Right cardiac atrium (tissue), 5 donors: Measurements from ENCODE around the gene SYT2. TPM values are rescaled to one million over a fixed set of nuclear protein-coding genes. Genes with fewer than 3 reads are reported as not detected.

Experiments used
- ATAC-seq, 2 donors: fragments of 200-7000 bp; cut with Tn5 transposase; one replicate each; pipeline versions ENCODE4 v1.8.0 to v1.9.1; 2020; ENCODE audit warnings: moderate library complexity in 2 of 2, mild to moderate bottlenecking in 1 of 2
- DNase-seq, 3 donors: peaks; one replicate each; pipeline ENCODE4 v3.0.0-alpha.2; 2020
- H3K27ac ChIP-seq: one replicate; pipeline ENCODE4 v1.5.1; 2013; ENCODE audit warnings: mild to moderate bottlenecking, low read length, control low read depth, moderate library complexity
- H3K27me3 ChIP-seq: one replicate; pipeline ENCODE4 v1.6.1; 2013; ENCODE audit not compliant: control insufficient read depth, insufficient read depth
- H3K4me1 ChIP-seq: one replicate; pipeline ENCODE4 v1.6.1; 2013; ENCODE audit warnings: low read length; ENCODE audit not compliant: control insufficient read depth, insufficient read depth
- H3K4me3 ChIP-seq: one replicate; pipeline ENCODE4 v1.5.1; 2013; ENCODE audit warnings: low read length, control low read depth
- H3K9me3 ChIP-seq: one replicate; pipeline ENCODE4 v1.6.1; 2013; ENCODE audit warnings: low read length; ENCODE audit not compliant: control insufficient read depth
- WGBS: extraction: QIAGEN DNeasy Blood & Tissue Kit; methylation state at CpG from one replicate; pipeline ENCODE4 v1.1.7; 2013; 5-methylcytosine and 5-hydroxymethylcytosine counted together
- intact Hi-C, 4 donors: fragments of 100-400 bp; cut with DNase I; formaldehyde crosslinking; loops; one replicate each; pipeline versions ENCODE4 v1.11.0 to v1.14.0; 2022 to 2023
- polyA plus RNA-seq: library from polyadenylated mRNA; stranded (reverse); fragments of 200-250 nt; gene quantifications from one replicate; pipeline ENCODE4 v1.2.3, GENCODE V29; 2013
- total RNA-seq, 4 donors: library from RNA; stranded (reverse); fragmentation: NEBNext Ultra II Directional; extraction: Animal tissue kit (Norgen Biotek cat#: 25700); gene quantifications; one replicate each; pipeline ENCODE4 v1.2.1, GENCODE V29; 2021
- donor health status: healthy with polysubstance abuse.
- donor health status: DM: no; HTN: yes; CAD: no.
- donor health status: DM: no; HTN: no; CAD: no.
- donor health status: DM: no; HTN: yes; CAD: no; lungs with severe emphysema.
- donor health status: DM: yes; HTN: yes; CAD: no.

Gene SYT2
- total and polyA plus RNA-seq, 5 donors: 0.02 TPM; not detected in 4

DNA sequence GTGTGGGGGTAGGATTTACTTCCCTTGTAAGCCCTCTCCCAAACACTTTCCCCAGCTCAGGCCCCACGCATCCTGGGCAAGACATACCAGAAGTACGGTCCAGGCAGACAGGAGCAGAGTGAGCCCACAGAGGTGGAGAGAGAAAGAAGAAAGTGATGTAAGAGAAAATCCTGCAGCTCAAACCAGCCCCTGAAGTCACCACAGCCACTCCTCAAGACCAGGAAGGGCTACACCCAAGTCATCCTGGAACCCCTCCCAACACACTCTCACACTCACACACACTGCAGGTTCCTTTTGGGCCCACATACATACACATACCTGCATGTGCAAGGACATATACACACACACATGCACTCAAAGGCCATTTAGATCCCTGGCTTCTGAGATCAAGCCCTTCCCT is 106.8 kb downstream of the SYT2 start:
- intact Hi-C loops: no loop called here
- ATAC-seq: no peak
- no peak for DNase-seq
- H3K27ac ChIP-seq: no peak overlapping the region
- no peaks in the 10 kb centered on the region for H3K27me3 ChIP-seq
- no peaks in the 10 kb centered on the region for H3K4me1 ChIP-seq
- no peak overlapping the region for H3K4me3 ChIP-seq
- 94% methylated on average over 2 of the region's 2 CpGs for WGBS
- H3K9me3 ChIP-seq: no peaks in the 10 kb centered on the region

DNA sequence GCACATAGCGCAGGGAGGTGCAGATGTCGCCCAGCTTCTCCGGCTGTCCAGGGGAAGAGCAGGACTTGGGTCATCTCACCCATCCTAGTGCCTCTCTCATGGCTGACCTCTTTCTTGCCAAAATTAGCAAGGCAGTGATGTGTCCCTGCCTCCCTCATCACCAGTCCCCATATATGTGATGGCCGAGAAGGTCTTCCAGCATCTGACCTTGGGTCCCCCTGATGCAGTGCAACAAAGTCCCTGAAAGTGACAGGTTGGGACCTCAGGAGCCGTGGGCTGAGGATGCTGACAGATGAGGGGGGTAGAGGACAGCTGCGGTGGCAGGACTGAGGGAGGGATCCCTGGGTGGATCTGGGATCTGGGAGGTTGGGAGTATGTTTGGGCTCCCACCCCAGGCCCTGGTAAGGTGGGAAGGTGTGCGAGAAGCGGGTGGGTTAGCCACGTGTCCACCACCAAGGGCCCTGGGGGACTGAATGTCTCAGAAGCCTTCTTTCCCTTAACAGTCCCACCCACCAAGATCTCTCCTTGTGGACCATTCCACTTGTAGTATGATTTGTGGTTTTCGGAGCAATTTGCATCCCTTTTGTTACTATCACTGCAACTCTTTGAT is 109.7 kb downstream of the SYT2 start:
- intact Hi-C loops: no loop called here
- H3K27me3 ChIP-seq: no peaks in the 10 kb centered on the region
- peak in 1 of 2 donors; percentile 5 for ATAC-seq
- no peak overlapping the region for H3K27ac ChIP-seq
- no peak for DNase-seq
- no peaks in the 10 kb centered on the region for H3K4me1 ChIP-seq
- WGBS: 88% methylated on average over 10 of the region's 10 CpGs
- no peaks in the 10 kb centered on the region for H3K9me3 ChIP-seq
- H3K4me3 ChIP-seq: no peak overlapping the region

DNA sequence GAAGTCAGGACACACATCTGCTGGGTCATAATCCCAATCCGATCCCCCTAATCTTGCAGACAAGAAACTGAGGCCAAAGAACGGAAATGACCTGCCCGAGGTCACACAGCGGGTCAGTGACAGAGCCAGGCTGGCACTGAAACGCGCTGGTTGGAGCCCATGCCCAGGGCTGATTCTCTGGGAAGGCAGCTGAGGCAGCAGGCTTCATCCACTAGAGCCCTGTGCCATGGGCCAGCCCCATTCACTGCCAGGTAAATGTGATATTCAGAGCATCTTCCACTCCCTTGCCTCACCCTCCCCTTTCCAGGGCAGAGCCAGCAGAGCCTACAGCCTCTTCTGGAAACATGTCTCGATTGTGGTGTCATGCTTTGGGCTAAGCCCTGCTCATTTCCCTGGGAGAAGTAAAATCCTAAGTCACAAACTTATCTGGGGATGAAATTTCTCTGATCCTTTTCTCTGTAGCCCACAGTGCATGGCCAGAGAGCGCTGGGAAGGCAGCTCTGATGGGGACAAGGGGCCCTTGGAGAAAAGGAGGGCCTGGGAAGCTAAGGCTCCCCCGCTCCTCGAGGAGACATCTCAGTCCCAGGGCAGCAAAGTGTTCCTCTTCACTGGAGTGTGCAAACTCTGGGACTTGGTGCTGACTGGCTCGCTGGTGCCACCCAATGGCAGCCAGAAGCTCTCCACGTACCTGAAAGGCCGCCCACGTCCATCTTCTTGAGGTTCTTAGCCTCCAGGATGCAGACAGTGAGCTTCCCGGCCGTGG is 110.4 kb downstream of the SYT2 start:
- 49% methylated on average over 16 of the region's 16 CpGs for WGBS
- DNase-seq (peak; percentile 59 to 86 (median 77)), ATAC-seq (peak; percentile 70 to 82)
- H3K27ac ChIP-seq: peak overlapping the region; percentile 23
- intact Hi-C loops: loop anchor here in 1 of 4 donors (10.0 kb wide), 1 partner anchor 255 kb away; the partner anchor contains the start of genes PPP1R12B and UBE2T
- no peak overlapping the region for H3K4me3 ChIP-seq
- H3K4me1 ChIP-seq: no peaks in the 10 kb centered on the region
- H3K9me3 ChIP-seq: no peaks in the 10 kb centered on the region
- no peaks in the 10 kb centered on the region for H3K27me3 ChIP-seq

DNA sequence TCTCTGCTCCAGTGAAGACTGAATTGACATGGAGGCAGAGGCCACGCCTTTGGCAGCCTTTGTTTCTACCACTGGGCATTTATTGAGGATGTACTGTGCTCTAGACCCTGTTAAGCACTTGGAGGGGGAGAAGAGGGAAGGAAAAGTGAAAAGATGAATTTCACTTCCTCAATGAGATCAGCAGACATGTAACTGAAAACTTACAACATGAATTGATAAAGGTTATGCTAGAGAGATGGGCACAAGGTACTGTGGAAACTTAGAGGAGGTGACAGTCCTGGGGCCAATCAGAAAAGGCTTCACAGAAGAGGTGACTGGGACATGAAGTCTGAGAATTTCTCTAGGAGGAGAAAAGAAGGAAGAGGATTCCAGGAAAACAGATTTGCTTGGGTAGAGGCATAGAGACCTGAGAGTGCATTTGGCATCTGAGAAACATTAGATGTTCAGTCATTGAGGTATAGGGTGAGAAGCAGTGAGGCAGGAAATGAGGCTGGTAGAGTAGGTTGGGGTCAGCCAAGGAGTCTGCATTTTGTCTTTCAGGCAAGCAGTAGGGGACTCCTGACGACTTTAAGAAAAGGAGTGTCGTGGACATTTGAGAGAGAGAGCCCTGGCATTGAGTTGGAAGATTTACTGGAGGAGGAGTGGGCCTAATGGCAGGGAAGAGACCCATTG is 113.0 kb downstream of the SYT2 start:
- intact Hi-C loops: loop anchor here in 1 of 4 donors (10.0 kb wide), 1 partner anchor 252 kb away; the partner anchor contains the start of genes PPP1R12B and UBE2T
- ATAC-seq (no peak), DNase-seq (no peak)
- no peaks in the 10 kb centered on the region for H3K27me3 ChIP-seq
- H3K4me3 ChIP-seq: no peak overlapping the region
- H3K27ac ChIP-seq: no peak overlapping the region
- 96% methylated on average over 3 of the region's 3 CpGs for WGBS
- no peaks in the 10 kb centered on the region for H3K9me3 ChIP-seq
- H3K4me1 ChIP-seq: peaks cover 4% of the 10 kb centered on the region

DNA sequence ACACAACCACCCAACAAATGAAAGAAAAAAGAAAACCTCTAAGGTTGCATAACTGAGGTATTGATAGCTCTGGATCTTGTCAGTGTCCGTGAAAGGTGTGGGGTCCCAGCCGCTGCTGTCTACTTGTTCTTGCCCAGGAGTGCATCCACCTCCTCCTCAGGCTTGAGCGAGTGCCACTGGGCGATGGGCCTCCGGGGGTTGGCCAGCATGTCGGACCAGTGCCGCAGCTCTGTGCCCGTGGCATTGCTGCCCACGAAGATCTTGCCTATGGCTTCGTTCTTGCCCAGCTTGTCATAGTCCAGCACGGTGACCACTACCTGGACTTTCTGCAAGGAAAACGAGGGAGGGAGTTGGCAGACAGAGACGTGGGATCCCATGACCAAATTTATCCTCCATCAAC is 113.6 kb downstream of the SYT2 start:
- no peaks in the 10 kb centered on the region for H3K9me3 ChIP-seq
- intact Hi-C loops: loop anchor here in 1 of 4 donors (10.0 kb wide), 1 partner anchor 252 kb away; the partner anchor contains the start of genes PPP1R12B and UBE2T
- H3K4me1 ChIP-seq: peaks cover 4% of the 10 kb centered on the region

DNA sequence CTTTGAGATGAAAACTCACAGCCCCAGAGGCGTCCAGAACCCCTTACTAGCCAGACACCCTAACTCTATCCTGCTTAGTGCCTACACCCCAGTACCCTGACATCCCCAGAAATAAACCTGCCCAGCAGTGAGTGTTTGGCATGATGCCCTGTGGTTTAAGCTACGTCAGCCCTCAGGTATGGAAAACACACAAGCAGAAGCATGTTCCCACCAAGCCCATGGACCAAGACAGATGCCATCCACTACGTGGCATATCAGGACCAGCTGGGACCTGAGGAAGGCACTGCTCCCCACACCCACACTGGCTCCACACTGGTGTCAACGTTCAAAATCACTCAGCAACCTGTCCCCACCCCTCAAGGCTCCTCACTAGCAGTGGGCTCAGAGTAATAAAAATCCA is 116.4 kb downstream of the SYT2 start:
- Histone ChIP-seq H3K9me3 (no peaks in the 10 kb centered on the region), H3K4me1 (peaks cover 19% of the 10 kb centered on the region), H3K27me3 (no peaks in the 10 kb centered on the region), H3K4me3 (no peak overlapping the region), H3K27ac (no peak overlapping the region)
- DNase-seq: no peak
- no peak for ATAC-seq
- WGBS: 78% methylated on average over 4 of the region's 4 CpGs
- intact Hi-C loops: loop anchor here in 1 of 4 donors (10.0 kb wide), 1 partner anchor 249 kb away; the partner anchor contains the start of genes PPP1R12B and UBE2T

More for the DNA sequence above, 113.6 kb downstream of the SYT2 start:
- Histone ChIP-seq H3K27me3 (no peaks in the 10 kb centered on the region), H3K27ac (no peak overlapping the region), H3K4me3 (no peak overlapping the region)
- DNase-seq (no peak), ATAC-seq (no peak)
- 97% methylated on average over 13 of the region's 13 CpGs for WGBS

DNA sequence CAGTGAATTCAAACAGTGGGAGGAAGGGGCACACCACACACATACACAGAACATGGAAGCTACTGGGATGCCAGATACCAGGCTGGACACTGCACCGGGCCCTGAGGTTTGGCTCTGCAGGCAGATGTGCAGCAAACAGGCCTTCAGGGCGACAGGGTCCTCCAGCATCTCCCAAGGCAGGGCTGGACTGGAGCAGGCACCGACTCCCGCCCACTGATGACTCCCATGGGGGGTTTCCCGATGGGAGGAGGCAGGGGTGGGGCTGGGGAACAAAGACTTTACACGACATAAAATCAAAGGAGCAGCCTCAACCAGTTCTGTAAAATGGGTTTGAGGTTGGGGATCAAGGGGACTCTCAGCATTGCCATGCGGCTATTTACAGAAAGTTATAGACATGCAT is 118.1 kb downstream of the SYT2 start:
- Histone ChIP-seq H3K27ac (peak overlapping the region; percentile 34), H3K27me3 (no peaks in the 10 kb centered on the region), H3K9me3 (no peaks in the 10 kb centered on the region), H3K4me1 (peaks cover 33% of the 10 kb centered on the region), H3K4me3 (no peak overlapping the region)
- intact Hi-C loops: loop anchor here in 1 of 4 donors (10.0 kb wide), 1 partner anchor 247 kb away; the partner anchor contains the start of genes PPP1R12B and UBE2T
- ATAC-seq: no peak
- DNase-seq: peak in 1 of 3 donors; percentile 58
- 78% methylated on average over 7 of the region's 7 CpGs for WGBS

DNA sequence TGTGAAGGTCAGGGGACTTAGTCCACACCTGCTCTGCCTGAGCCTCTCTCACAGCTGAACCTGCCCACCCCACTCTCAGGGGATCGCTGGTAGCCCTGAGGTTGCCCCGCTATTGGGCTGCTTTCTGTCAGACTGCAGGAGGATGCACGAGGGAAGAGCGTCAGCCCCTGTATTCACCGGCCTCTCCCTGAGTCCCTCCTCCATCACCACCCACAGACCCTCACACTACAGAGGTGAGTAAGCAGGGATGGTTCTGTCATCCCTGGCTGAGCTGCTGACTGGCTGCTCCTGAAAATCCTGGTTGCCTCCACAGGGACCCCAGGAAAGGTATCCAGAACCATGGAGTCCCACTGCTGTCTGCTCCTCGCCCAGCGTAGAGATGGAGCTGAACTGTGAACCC is 118.7 kb downstream of the SYT2 start:
- no peak overlapping the region for H3K4me3 ChIP-seq
- no peaks in the 10 kb centered on the region for H3K27me3 ChIP-seq
- peaks cover 35% of the 10 kb centered on the region for H3K4me1 ChIP-seq
- peak in 1 of 3 donors; percentile 52 for DNase-seq
- no peak for ATAC-seq
- H3K27ac ChIP-seq: no peak overlapping the region
- intact Hi-C loops: loop anchor here in 1 of 4 donors (10.0 kb wide), 1 partner anchor 247 kb away; the partner anchor contains the start of genes PPP1R12B and UBE2T
- WGBS: 93% methylated on average over 7 of the region's 7 CpGs
- no peaks in the 10 kb centered on the region for H3K9me3 ChIP-seq

DNA sequence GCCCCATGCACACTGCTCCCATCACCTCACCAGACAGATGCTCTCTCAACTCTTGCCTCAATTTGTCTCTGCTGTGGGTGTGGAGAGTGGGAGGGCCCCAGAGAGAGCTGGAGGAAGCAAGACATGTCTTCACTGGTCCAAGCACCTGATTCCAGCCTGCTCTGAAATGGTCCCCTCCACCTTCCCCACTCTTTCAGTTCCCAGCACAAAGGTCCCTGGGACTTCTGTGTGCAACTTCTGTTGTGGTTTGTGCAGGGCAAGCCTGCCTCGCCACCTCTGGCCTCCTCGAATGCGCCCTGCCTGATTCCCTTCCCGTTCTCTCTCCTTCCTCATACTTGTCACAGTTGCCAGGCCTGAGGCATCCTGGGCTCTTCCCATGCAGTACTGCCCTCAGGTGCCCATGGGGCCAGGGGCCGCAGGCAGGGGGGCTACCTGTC is 119.3 kb downstream of the SYT2 start:
- ATAC-seq (no peak), DNase-seq (peak in 1 of 3 donors; percentile 50)
- H3K9me3 ChIP-seq: no peaks in the 10 kb centered on the region
- no peak overlapping the region for H3K4me3 ChIP-seq
- intact Hi-C loops: loop anchor here in 1 of 4 donors (10.0 kb wide), 1 partner anchor 246 kb away; the partner anchor contains the start of genes PPP1R12B and UBE2T
- H3K27me3 ChIP-seq: no peaks in the 10 kb centered on the region
- H3K4me1 ChIP-seq: peaks cover 37% of the 10 kb centered on the region
- H3K27ac ChIP-seq: peak overlapping the region; percentile 16
- 81% methylated on average over 5 of the region's 5 CpGs for WGBS

DNA sequence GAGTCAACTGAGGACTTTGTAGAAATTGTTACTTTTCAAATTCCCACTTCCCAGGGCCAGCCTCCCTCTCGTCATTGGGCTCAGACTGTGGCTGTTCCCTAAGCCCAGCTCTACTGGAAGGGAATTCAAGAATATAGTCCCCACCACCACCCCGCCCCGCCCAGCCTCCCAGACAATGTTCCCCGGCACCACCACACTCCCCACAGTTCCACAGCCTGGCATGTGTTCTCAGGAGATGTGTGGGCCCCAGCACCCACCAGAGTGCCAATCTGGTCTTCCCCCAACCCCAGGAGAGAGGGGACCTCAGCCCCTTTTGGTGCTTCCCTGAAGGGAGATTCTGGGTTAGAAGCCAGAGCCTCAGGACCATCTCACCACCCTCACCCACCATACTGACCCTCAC is 120.1 kb downstream of the SYT2 start:
- intact Hi-C loops: loop anchor here in 1 of 4 donors (10.0 kb wide), 1 partner anchor 245 kb away; the partner anchor contains the start of genes PPP1R12B and UBE2T
- H3K4me3 ChIP-seq: no peak overlapping the region
- peak overlapping the region; percentile 100 for H3K27ac ChIP-seq
- H3K27me3 ChIP-seq: no peaks in the 10 kb centered on the region
- peaks cover 37% of the 10 kb centered on the region for H3K4me1 ChIP-seq
- ATAC-seq (no peak), DNase-seq (peak in 1 of 3 donors; percentile 53)
- 86% methylated on average over 4 of the region's 4 CpGs for WGBS
- H3K9me3 ChIP-seq: no peaks in the 10 kb centered on the region
